ENCODE measurements around the gene PPP2R2C.

- no peak for TF ChIP-seq ZNF239 (CRISPR knock-in tag; IDR thresholded peaks at IDR 0.05)
- no peak for TF ChIP-seq U2AF2 (optimal IDR thresholded peaks at IDR 0.05; ENCODE audit: low read depth, low read length)
- TF ChIP-seq POU5F1 (IDR thresholded peaks at IDR 0.05; ENCODE audit: borderline replicate concordance, low read depth, low read length, partially characterized antibody) = no peak
- TF ChIP-seq, protein P1, sequence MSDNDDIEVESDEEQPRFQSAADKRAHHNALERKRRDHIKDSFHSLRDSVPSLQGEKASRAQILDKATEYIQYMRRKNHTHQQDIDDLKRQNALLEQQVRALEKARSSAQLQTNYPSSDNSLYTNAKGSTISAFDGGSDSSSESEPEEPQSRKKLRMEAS (CRISPR knock-in tag; IDR thresholded peaks at IDR 0.05) = no peak
- TF ChIP-seq JUND (IDR thresholded peaks at IDR 0.05; ENCODE audit: borderline replicate concordance, low read depth, low read length) = no peak
- no peak for TF ChIP-seq JUND (tag; IDR thresholded peaks at IDR 0.05; ENCODE audit: borderline replicate concordance, low read depth, low read length)
- no peak for TF ChIP-seq CTCF (IDR thresholded peaks at IDR 0.05 in 2 of 3, conservative IDR thresholded peaks at IDR 0.05 in 1 of 3; ENCODE audit: insufficient read depth in 2 of 3, low read depth in 1 of 3, low read length in 3 of 3)
- no peak for TF ChIP-seq WHSC1 (IDR thresholded peaks at IDR 0.05; ENCODE audit: low read length)
- TF ChIP-seq BRD4 (IDR thresholded peaks at IDR 0.05) = no peak
- no peak for TF ChIP-seq REST (IDR thresholded peaks at IDR 0.05; ENCODE audit: borderline replicate concordance)
- no peak for TF ChIP-seq REST (CRISPR knock-in tag; IDR thresholded peaks at IDR 0.05; ENCODE audit: low read depth)
- TF ChIP-seq SNIP1 (IDR thresholded peaks at IDR 0.05; ENCODE audit: low read depth) = no peak
- TF ChIP-seq POLR2AphosphoS2 (IDR thresholded peaks at IDR 0.05; ENCODE audit: low read length) = no peak
Observed at GRCh38 chr4:6360385-6360784, 112.0 kb downstream of the PPP2R2C start.
